ENCODE results near the gene CYFIP1.

The CYFIP1 gene

DNA sequence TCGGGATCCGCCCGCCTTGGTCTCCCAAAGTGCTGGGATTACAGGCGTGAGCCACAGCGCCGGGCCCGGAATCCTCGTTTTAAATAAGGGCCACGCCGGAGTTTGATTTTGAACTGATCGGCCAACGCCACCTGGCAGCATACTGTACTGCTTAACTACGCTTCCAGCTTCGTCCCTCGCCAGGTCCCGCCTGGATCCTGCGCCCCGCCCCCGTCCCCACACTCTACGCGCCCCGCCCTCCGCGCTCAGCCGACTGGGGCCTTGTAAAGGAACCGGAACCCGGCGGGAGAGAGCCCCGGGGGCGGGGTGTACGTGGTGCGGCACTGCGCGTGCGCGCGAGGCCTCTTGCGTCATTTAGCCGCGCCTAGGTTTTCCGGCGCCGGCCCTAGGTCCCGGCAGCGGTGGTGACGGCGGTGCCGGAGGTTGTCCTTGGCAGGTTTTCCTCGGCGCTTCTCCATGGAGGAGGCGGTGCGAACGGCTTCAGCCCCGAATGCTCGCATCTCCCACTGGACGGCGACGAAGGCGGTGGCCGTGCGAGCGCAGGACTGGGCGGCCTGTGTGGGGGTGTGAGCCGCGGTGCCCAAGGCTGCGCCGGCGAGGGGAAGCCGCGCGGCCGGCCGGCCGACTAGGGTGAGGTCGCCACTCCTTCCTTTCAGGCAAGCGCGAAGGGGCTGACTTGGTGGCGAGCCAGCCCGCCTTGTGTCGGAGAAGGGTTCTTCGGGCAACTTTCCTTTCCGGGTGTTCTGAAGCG, 141.7 kb downstream of the CYFIP1 start, which contains the start of gene NIPA2 (continued):
- TF ChIP-seq ZNF221 (tag by site-specific recombination; IDR thresholded peaks at IDR 0.05; ENCODE audit: borderline replicate concordance) = no peak
- TF ChIP-seq SP3 (tag by site-specific recombination; IDR thresholded peaks at IDR 0.05) = 0 out of 2 replicates have a peak, but pooled peaks have one; percentile 50
- TF ChIP-seq, protein P1, sequence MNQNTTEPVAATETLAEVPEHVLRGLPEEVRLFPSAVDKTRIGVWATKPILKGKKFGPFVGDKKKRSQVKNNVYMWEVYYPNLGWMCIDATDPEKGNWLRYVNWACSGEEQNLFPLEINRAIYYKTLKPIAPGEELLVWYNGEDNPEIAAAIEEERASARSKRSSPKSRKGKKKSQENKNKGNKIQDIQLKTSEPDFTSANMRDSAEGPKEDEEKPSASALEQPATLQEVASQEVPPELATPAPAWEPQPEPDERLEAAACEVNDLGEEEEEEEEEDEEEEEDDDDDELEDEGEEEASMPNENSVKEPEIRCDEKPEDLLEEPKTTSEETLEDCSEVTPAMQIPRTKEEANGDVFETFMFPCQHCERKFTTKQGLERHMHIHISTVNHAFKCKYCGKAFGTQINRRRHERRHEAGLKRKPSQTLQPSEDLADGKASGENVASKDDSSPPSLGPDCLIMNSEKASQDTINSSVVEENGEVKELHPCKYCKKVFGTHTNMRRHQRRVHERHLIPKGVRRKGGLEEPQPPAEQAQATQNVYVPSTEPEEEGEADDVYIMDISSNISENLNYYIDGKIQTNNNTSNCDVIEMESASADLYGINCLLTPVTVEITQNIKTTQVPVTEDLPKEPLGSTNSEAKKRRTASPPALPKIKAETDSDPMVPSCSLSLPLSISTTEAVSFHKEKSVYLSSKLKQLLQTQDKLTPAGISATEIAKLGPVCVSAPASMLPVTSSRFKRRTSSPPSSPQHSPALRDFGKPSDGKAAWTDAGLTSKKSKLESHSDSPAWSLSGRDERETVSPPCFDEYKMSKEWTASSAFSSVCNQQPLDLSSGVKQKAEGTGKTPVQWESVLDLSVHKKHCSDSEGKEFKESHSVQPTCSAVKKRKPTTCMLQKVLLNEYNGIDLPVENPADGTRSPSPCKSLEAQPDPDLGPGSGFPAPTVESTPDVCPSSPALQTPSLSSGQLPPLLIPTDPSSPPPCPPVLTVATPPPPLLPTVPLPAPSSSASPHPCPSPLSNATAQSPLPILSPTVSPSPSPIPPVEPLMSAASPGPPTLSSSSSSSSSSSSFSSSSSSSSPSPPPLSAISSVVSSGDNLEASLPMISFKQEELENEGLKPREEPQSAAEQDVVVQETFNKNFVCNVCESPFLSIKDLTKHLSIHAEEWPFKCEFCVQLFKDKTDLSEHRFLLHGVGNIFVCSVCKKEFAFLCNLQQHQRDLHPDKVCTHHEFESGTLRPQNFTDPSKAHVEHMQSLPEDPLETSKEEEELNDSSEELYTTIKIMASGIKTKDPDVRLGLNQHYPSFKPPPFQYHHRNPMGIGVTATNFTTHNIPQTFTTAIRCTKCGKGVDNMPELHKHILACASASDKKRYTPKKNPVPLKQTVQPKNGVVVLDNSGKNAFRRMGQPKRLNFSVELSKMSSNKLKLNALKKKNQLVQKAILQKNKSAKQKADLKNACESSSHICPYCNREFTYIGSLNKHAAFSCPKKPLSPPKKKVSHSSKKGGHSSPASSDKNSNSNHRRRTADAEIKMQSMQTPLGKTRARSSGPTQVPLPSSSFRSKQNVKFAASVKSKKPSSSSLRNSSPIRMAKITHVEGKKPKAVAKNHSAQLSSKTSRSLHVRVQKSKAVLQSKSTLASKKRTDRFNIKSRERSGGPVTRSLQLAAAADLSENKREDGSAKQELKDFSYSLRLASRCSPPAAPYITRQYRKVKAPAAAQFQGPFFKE (tag by site-specific recombination; IDR thresholded peaks at IDR 0.05; ENCODE audit: borderline replicate concordance) = no peak
- TF ChIP-seq ZNF473 (tag by site-specific recombination; IDR thresholded peaks at IDR 0.05) = no peak
- TF ChIP-seq, protein P2, sequence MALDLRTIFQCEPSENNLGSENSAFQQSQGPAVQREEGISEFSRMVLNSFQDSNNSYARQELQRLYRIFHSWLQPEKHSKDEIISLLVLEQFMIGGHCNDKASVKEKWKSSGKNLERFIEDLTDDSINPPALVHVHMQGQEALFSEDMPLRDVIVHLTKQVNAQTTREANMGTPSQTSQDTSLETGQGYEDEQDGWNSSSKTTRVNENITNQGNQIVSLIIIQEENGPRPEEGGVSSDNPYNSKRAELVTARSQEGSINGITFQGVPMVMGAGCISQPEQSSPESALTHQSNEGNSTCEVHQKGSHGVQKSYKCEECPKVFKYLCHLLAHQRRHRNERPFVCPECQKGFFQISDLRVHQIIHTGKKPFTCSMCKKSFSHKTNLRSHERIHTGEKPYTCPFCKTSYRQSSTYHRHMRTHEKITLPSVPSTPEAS (tag by site-specific recombination; IDR thresholded peaks at IDR 0.05) = no peak
- TF ChIP-seq ZNF140 (tag by site-specific recombination; IDR thresholded peaks at IDR 0.05) = no peak
- TF ChIP-seq MEIS1 (CRISPR knock-in tag; IDR thresholded peaks at IDR 0.05; ENCODE audit: borderline replicate concordance) = no peak
- no peak for TF ChIP-seq ZNF2 (tag by site-specific recombination; IDR thresholded peaks at IDR 0.05)
- TF ChIP-seq BCL11A (tag by site-specific recombination; IDR thresholded peaks at IDR 0.05; ENCODE audit: low read depth) = no peak
- no peak for TF ChIP-seq ZNF561 (tag by site-specific recombination; IDR thresholded peaks at IDR 0.05; ENCODE audit: borderline replicate concordance)
- TF ChIP-seq KLF7 (tag by site-specific recombination; IDR thresholded peaks at IDR 0.05; ENCODE audit: borderline replicate concordance) = no peak
- TF ChIP-seq, protein P3, sequence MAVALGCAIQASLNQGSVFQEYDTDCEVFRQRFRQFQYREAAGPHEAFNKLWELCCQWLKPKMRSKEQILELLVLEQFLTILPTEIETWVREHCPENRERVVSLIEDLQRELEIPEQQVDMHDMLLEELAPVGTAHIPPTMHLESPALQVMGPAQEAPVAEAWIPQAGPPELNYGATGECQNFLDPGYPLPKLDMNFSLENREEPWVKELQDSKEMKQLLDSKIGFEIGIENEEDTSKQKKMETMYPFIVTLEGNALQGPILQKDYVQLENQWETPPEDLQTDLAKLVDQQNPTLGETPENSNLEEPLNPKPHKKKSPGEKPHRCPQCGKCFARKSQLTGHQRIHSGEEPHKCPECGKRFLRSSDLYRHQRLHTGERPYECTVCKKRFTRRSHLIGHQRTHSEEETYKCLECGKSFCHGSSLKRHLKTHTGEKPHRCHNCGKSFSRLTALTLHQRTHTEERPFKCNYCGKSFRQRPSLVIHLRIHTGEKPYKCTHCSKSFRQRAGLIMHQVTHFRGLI (tag by site-specific recombination; IDR thresholded peaks at IDR 0.05) = no peak
- no peak for TF ChIP-seq PRDM1 (tag by site-specific recombination; IDR thresholded peaks at IDR 0.05)
- TF ChIP-seq ZNF211 (tag by site-specific recombination; IDR thresholded peaks at IDR 0.05; ENCODE audit: low read depth) = no peak
- TF ChIP-seq GLI2 (tag by site-specific recombination; IDR thresholded peaks at IDR 0.05; ENCODE audit: borderline replicate concordance, low read depth) = no peak
- no peak for TF ChIP-seq ZNF114 (tag by site-specific recombination; IDR thresholded peaks at IDR 0.05)
- TF ChIP-seq, protein P4, sequence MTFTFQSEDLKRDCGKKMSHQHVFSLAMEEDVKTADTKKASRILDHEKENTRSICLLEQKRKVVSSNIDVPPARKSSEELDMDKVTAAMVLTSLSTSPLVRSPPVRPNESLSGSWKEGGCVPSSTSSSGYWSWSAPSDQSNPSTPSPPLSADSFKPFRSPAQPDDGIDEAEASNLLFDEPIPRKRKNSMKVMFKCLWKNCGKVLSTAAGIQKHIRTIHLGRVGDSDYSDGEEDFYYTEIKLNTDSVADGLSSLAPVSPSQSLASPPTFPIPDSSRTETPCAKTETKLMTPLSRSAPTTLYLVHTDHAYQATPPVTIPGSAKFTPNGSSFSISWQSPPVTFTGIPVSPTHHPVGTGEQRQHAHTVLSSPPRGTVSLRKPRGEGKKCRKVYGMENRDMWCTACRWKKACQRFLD (tag by site-specific recombination; IDR thresholded peaks at IDR 0.05) = peak; percentile 89
- TF ChIP-seq ZNF629 (tag by site-specific recombination; IDR thresholded peaks at IDR 0.05) = peak; percentile 48; the same call in 1 of the 2 replicates
- TF ChIP-seq GLI4 (tag by site-specific recombination; IDR thresholded peaks at IDR 0.05) = no peak
- no peak for TF ChIP-seq ZNF157 (tag by site-specific recombination; IDR thresholded peaks at IDR 0.05)
- TF ChIP-seq ZSCAN16 (tag by site-specific recombination; IDR thresholded peaks at IDR 0.05) = no peak
- TF ChIP-seq ZNF560 (tag by site-specific recombination; IDR thresholded peaks at IDR 0.05; ENCODE audit: borderline replicate concordance) = no peak
- no peak for TF ChIP-seq GLIS2 (tag by site-specific recombination; IDR thresholded peaks at IDR 0.05)
- TF ChIP-seq ZNF169 (tag by site-specific recombination; IDR thresholded peaks at IDR 0.05) = no peak
- TF ChIP-seq OVOL3 (tag by site-specific recombination; IDR thresholded peaks at IDR 0.05) = no peak
- TF ChIP-seq ZNF600 (tag by site-specific recombination; IDR thresholded peaks at IDR 0.05) = peak; percentile 48; the same call in 1 of the 2 replicates
- TF ChIP-seq ZNF239 (tag by site-specific recombination; IDR thresholded peaks at IDR 0.05) = no peak
- TF ChIP-seq HOXA7 (CRISPR knock-in tag; IDR thresholded peaks at IDR 0.05; ENCODE audit: borderline replicate concordance) = no peak

All from HEK293 (cell line).